GM12872 (cell line): ENCODE data around the gene TMTC4.

Experiments used
- TF ChIP-seq, protein P1 (sequence below): IDR thresholded peaks from 3 replicates; pipeline ENCODE4 v1.5.1; 2011; ENCODE audit warnings: low read depth, mild to moderate bottlenecking, low read length, moderate library complexity; ENCODE audit not compliant: insufficient read depth

The TMTC4 gene

DNA sequence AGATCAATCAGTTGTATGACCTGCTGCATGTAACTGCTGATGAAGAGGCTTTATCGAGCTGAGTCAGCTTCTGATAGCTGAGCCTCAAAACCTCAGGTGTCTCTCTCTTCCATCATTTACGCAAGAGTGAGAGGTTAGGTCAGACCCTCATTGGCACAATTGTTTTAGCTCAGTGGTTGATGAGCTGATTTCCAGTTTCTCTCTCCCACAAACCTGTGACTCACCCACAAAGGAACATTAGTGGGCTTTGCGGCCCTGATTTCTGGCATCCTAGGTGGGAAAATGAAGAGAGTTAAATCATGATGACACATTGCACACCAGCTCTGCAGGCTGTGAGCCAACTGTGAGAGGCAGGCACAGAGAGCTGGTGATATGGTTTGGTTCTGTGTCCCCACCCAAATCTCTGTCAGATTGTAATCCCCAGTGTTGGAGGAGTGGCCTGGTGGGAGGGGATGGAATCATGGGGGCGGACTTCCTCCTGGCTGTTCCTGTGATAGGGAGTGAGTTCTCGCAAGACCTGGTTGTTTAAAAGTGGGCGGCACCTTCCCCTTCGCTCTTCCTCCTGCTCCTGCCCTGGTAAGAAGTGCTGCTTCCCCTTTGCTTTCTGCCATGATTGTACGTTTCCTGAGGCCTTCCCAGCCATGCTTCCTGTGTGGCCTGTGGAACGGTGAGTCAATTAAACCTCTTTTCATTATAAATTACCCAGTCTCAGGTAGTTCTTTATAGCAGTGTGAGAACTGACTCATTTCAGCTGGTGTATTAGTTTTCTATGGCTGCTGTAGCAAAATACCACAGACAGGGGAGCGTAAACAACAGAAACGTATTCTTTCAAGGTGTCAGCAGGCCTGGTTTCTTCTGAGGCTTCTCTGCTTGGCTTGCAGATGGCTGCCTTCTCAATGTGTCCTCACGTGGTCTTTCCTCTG, 33.5 kb upstream of the TMTC4 start:
- TF ChIP-seq, protein P1, sequence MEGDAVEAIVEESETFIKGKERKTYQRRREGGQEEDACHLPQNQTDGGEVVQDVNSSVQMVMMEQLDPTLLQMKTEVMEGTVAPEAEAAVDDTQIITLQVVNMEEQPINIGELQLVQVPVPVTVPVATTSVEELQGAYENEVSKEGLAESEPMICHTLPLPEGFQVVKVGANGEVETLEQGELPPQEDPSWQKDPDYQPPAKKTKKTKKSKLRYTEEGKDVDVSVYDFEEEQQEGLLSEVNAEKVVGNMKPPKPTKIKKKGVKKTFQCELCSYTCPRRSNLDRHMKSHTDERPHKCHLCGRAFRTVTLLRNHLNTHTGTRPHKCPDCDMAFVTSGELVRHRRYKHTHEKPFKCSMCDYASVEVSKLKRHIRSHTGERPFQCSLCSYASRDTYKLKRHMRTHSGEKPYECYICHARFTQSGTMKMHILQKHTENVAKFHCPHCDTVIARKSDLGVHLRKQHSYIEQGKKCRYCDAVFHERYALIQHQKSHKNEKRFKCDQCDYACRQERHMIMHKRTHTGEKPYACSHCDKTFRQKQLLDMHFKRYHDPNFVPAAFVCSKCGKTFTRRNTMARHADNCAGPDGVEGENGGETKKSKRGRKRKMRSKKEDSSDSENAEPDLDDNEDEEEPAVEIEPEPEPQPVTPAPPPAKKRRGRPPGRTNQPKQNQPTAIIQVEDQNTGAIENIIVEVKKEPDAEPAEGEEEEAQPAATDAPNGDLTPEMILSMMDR = no peak

DNA sequence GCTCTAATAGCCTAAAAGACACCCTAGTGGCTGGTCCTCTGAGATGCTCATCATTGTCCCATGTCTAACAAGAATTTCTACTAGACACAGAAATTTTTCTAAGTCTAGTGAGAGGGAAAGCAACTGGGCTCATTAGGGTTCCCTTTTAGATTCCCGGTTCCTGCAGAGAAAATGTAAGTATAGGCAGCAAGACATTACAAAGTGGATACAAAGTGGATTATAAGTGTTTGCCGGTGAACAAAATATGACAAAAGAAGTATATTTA, 20.8 kb upstream of the TMTC4 start:
- TF ChIP-seq, protein P1 = no peak

GRCh38 chr13:100694722-100695508, 20.3 kb upstream of the TMTC4 start:
- TF ChIP-seq, protein P1 = peak; percentile 51; the same call in 2 of the 3 replicates

- TF ChIP-seq, protein P1 = no peak
These were observed 14.6 kb upstream of the TMTC4 start for GRCh38 chr13:100689191-100689590.

DNA sequence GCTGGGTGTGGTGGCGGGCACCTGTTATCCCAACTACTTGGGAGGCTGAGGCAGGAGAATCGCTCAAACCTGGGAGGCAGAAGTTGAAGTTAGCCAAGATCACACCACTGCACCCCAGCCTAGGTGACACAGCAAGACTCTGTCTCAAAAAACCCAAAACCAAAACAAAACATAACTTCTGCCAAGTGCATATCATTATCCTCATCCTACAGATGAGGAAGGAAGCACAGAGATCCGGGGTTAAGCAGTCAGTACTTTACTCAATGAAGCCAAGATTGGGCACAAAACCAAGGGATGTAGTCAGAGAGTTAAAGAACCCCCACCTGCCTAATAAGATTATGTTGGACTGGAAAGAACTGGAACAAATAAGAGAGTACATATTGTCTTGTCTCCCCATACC, 5.5 kb upstream of the TMTC4 start:
- TF ChIP-seq, protein P1 = no peak

- TF ChIP-seq, protein P1 = no peak
These were observed 1.1 kb upstream of the TMTC4 start for GRCh38 chr13:100675661-100676129.

GRCh38 chr13:100674872-100675660, 471 bp upstream of the TMTC4 start:
- TF ChIP-seq, protein P1 = peak; percentile 28; the same call in 1 of the 3 replicates
